NCI-H69 (cell line): ENCODE measurements around the gene MYOD1.

ENCODE experiments used
- DNase-seq: peaks from one replicate; lab custom pipeline; 2025; lab: John Stamatoyannopoulos, UW

Gene MYOD1

DNA sequence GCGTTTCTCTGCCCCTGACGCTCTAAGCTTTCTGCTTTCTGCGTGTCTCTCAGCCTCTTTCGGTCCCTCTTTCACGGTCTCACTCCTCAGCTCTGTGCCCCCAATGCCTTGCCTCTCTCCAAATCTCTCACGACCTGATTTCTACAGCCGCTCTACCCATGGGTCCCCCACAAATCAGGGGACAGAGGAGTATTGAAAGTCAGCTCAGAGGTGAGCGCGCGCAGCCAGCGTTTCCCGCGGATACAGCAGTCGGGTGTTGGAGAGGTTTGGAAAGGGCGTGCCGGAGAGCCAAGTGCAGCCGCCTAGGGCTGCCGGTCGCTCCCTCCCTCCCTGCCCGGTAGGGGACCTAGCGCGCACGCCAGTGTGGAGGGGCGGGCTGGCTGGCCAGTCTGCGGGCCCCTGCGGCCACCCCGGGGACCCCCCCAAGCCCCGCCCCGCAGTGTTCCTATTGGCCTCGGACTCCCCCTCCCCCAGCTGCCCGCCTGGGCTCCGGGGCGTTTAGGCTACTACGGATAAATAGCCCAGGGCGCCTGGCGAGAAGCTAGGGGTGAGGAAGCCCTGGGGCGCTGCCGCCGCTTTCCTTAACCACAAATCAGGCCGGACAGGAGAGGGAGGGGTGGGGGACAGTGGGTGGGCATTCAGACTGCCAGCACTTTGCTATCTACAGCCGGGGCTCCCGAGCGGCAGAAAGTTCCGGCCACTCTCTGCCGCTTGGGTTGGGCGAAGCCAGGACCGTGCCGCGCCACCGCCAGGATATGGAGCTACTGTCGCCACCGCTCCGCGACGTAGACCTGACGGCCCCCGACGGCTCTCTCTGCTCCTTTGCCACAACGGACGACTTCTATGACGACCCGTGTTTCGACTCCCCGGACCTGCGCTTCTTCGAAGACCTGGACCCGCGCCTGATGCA lies at the start of gene MYOD1:
MYOD1 (plus strand) TSS at position 544 of the 910 bp plus-strand sequence; CDS start at position 756, 212 bp downstream.
- DNase-seq = peak; percentile 79

DNA sequence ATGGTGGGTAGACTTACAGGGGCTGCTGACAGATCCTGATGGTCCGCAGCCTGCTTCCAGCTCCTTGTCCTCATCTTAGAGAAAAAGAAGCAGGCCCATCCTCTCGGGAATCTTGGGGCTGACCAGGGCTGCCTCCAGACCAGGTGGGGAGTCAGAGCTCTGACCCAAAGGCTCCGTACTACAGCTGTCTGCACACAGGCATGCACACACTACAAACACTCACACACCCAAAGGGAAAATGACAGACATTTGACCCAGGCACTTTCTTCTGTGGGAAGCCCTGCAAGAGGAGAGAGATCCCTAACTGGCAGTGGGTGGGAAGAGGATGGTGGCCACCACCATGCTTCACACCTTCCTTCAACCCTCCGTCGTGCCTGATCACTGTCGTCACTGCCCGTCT lies 46.9 kb upstream of the MYOD1 start:
- DNase-seq = no peak

DNA sequence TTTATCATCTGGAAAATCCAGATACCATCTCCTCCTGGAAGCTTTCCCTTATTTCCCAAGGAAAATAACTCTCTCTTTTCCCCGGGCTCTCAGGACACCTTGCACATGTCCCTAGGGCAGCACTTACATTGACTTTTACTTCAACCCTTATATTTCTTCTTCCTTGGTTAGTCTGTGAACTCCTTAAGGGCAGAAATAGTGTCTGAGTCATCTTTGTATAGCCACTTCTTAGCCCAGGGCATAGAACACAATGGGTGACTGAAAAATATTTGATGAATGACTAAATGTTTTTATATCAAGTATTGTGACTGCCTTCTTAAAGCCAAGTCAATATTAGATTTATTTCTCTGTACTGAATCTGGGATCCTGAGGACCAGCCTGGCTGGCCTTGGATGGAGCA lies 45.4 kb upstream of the MYOD1 start:
- no peak for DNase-seq

DNA sequence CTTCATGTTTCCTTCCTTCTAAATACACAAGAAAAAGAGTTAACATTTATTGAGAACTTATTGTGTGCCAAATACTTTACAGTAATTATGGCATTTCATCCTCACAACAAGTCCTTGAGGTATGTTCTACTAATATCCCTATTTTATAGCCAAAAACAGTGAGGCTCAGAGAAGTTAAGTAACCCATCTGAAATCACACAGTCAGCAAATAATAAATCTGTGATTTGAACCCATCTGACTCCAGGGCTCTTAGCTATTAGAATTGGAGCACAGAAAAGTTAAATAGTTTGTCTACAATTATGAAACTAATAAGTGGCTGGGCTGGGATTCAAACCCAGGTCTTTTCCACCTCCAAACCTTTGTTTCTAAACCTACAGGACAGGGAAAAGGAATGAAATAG lies 36.5 kb upstream of the MYOD1 start:
- no peak for DNase-seq

DNA sequence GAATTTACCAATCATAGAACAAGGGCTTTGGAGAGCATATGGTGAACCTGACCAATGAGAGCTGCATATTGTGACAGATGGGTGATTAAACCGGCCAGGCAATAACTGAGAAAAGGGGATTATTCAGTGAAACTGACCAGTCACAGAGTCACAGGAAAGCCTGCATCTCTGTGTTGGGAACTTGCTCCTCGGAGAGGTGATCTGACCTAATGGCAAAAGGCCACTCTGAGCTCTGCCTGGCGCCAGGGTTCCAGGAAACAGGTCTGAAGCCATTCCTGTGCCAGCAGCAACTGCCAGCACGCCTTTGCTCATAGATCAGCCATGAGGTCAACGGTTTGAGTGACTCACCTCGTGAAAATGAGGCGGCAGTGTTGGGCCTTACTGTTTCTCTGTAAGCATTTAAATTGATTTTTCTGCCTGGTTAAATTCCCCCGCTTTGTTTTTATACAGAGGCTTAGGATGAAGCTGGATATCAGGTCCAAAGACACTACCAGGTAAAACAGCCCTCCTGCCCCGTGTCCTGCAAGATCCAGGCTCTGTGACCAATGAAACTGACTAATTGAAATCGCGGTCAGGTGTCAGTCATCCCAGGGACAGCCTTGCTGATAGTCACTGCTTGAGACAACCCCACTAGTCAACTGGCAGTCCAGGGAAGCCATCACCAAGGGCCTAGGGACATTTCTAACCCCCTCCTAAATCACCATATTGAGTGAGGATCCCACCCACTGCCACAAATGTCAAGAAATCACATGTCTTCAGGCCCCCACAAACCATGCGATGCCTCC lies 35.8 kb upstream of the MYOD1 start:
- peak; percentile 13 for DNase-seq

DNA sequence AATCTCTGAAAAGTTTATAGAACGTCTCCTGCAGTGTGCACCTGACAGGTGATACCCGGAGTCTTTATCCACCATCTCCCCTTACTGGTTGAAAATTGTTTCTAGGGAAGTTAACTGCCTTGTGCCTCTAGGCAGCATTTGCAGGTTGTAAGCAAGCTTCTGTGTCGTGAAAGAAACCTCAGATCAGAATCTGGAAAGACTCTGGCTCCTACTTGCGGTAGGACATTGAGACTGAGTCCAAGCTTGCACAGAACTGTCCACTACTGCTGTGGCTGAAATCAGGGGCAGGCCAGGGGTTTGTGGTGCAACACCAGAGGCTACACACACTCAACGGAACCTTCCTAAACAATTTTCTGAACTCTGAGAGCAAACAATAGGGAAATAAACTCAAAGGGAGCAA lies 34.8 kb upstream of the MYOD1 start:
- DNase-seq = no peak

DNA sequence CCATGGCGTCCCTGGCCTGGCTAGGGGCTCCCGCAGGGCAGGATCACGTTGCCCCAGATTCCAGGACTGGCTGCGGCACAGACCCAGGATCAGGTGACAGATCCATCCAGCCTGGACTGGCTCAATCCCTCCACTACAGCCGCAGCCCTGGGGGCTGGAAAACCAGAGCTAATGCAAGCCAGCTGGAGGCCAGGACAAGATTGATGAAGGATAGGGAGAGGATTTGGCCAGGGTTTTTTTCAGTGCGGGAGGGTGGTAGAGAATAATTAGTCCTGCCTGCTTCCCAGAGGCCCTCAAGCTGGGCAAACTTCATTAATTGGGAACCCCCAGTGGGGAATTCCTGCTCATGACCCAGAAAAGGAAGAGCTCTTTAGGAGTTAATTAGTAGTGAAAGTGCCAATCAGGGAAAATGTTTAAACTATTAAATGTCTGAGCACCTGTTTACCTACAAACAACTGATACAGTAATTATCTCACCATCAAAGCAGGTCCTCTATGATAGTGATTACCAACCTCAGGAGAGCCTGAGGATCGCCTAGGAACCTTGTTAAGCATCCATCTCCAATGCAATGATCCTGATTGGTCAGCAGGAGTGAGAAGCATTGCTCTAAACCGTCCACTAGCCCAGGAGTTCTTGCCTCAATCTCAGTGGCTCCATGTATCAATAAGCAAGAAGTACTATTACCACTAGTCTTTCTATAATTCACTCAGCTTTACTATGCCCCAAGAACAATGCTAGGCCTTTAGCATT lies 33.0 kb upstream of the MYOD1 start:
- peak; percentile 93 for DNase-seq

DNA sequence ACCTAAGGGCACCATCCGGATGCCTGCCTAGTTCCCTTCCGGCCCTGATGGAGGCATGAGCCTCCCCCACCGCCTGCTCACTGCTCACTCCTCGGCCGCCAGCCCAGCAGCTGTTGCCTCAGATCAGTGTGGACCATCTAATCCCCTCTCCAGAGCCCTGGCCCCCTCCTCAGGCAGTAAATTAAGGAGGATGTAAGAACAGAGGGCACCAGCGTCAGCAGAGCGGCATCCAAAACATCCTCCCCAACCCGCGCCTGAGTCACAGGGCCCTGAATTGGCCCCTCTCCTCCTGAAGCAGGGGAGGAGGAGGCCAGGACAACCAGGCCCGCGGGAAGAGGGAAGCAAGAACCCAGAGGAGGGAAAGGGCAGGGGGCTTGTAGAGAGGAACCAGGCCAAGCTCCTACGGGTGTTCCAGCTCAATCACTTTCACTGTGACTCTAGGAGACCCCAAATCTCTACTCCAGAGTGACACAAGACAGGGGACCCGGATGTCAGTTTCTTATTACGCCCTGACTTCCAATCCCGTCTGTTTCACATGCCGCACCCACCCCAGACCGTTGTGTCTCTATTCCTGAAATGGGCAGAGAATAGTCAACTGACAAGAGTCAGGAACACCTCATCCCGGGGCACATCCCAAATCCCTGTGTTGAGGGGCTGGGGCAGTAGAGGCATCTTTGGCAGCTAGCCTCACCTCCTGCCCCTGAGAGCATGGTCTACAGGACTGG lies 31.3 kb upstream of the MYOD1 start:
- DNase-seq = no peak

DNA sequence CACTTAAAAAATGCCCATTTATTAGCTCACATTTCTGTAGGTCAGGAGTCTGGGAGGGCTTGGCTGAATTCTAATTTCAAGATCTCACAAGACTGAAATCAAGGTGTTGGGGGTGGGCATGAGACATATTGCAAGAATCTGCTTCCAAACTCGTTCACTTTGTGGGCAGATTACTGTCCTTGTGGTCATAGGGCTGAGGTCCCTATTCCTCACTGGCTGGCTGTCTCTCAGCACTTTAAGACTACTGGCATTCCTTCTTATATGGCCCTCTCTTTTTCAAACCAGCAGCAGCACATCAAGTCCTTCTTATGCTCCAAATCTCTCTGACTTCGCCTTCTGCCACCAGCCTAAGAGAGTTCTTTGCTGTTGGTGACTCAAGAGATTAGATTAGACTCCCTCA lies 27.8 kb upstream of the MYOD1 start:
- DNase-seq = no peak

DNA sequence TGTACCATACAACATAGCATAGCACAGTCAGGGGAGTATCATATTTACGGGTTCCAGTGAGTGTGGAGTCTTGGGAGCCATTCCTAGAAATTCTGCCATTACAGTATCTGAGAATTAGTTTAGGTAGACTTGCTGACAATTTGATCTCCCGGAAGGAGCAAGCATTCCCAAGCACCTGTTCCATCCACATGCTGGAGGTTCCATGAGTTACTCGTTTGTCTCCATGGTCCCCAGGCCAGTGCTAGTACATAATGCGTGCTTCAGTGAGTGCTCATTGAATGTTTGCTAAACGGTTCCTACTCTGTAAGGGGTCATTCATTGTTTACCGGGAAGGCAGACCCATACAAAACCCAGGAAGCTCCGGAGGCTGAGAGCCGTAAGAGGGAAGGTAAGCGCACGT lies 27.4 kb upstream of the MYOD1 start:
- peak; percentile 29 for DNase-seq

DNA sequence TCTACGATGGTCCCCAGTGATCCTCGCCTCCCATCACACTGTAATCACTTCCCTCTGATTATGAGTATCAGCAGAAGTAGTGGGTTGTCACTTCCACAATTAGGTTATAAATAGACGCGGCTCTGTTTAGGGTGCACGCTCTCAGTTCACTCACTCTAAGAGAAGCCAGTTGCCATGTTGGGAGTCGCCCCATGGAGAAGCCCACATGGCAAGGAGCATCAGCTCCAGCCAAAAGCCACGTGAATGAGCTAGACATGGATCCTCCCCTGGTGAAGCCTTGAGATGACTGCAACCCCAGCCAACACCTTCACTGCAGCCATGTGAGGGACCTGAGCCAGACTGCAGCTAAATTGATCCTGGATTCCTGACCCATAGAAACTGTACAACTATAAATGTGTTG lies 26.4 kb upstream of the MYOD1 start:
- no peak for DNase-seq

DNA sequence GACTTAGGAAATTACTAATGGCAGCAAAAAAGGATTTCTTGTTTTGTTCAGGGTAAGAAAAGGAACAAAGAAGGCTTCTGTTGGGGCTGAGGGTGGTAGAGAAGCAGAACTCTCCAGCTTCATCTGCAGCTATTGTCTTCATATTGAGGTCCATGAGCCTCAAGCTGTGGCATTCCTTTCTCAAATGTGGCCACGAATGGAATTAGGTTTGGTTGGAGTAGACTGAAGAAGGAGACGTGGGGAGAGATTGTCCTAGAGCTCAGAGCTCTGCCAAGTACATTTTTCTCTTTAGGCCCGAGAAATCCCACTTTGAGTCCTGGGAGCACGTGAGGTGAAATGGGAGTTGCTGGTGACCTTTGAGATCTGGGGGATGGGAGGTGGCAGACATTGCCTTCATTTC lies 25.8 kb upstream of the MYOD1 start:
- DNase-seq = no peak

DNA sequence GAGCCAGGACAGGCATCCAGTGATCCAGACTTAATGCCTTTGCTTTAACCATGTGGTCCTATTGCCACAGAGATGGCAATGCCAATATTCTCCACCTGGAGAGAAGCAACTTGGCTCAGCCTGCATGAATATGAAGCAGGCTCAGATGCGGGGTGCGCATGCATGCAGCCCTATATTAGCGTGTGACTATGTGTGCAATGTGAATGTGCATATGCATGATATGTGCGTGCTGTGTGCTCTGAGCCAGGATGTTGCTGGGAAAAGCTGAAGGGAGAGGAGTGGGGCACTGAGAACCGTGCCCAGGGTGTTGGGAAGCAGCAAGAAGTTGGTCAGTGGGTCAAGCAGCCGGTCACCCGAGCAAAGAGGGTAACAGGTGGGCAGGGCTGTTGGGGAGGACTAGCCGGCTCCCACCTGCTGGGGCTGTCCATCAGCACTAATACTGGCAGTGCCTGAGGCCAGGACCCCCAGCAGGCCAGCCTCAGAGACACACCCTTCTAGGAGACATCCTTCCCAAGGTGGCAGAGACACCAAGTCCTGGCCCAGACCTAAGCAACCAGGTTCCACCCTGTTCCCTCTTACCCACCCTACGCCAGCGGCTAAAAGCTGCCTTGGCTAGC lies 24.8 kb upstream of the MYOD1 start:
- DNase-seq = no peak

DNA sequence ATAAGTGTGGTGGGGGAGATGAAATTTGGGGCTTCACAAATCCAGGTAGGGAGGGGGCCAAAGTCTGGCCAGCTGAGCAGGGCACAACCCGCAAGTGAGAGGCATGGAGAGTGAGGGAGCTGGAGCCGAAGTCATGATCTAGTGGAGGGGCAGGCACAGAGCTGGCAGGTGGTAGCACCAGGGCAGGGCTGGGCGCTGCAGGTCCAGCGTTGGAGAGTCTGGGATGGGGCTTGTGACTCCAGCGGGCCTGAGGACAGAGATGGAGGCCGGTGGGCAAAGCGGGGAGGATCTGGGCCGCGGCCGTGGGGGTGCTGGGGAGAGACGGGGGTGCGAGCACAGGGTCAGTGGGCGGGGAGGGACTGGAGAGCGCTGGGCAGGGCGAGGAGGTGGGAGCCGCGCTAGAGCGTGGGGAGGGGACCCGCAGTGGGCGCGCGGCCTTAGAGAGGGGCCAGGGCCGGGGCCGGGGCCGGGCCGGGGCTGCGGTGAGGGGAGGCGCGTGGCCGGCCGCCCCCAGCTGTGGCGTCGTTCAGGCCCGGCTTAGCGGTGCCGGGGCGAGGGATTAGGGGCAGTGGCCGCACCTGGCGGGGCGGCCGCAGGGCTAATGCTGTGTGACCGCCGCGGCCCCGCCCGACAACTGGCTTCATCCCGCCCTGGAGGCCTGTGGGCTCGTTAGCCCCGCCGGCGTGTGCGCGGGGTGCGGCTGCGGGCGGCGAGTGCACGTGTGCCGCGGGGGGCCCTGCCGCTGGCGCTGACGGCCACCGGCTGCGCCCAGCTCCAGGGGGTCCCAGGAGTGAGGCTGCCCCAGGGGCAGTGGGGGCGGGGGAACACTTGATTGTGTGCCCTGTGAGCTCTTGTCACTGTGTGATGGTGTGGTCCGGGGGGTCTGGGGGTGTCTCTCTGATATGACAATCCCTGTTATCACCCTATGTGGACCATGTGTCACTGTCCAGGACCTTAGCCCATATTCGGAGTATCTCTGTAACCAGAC lies 23.6 kb upstream of the MYOD1 start:
- peak; percentile 34 for DNase-seq

DNA sequence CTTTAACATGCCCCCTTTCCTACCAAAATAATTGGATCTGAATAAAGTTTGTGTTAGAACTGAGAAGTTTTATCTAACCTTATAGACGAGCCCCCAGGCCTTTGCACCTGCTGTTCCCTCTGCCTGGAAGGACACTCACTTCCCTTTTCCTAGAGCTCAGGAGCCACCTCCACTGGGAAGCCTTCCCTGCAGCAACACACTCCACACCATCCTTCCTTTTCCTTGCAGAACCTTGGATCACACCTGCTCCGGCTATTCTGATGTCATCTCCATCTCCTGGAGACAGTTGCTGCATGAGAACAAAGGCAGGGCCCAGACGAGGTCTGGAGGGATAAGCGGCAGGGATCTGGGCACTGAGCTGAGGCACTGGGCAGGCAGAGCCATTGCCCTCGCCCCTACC lies 22.6 kb upstream of the MYOD1 start:
- DNase-seq = no peak

DNA sequence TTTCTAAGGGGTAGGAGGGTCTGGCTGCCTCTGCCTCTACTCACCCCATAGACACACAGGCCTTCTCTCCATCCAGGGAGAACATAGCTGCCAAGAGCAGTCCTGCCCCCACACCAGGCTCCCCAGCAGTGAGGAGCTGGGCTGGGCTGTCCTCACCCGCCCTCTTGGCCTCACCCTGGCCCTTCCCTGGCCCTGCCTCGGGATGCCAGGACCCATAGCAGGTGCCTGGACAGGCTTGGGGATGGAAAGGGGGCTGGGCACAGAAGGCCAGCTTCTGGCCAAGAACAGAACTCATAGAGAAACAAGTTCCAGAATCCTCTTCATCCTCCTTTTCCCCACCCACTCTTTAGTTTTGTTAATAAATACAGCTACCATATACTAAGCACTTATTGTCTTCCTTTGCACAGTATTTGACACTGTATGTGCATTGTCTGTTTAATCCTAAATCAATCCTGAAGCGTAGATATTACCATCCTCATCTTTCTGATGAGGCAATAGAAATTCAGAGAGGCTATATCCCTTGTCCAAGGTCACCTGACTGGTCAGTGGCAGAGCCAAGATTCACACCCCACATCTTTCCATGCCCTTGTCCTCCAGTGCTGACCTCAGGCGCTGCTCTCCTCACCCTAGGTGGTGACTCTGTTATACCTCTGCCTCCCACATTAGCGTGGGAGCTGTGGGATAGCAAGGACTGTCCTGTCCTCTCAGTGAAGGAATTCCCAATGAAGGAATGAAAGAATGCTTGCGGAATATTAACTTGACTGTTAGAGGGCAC lies 22.0 kb upstream of the MYOD1 start:
- DNase-seq = no peak

DNA sequence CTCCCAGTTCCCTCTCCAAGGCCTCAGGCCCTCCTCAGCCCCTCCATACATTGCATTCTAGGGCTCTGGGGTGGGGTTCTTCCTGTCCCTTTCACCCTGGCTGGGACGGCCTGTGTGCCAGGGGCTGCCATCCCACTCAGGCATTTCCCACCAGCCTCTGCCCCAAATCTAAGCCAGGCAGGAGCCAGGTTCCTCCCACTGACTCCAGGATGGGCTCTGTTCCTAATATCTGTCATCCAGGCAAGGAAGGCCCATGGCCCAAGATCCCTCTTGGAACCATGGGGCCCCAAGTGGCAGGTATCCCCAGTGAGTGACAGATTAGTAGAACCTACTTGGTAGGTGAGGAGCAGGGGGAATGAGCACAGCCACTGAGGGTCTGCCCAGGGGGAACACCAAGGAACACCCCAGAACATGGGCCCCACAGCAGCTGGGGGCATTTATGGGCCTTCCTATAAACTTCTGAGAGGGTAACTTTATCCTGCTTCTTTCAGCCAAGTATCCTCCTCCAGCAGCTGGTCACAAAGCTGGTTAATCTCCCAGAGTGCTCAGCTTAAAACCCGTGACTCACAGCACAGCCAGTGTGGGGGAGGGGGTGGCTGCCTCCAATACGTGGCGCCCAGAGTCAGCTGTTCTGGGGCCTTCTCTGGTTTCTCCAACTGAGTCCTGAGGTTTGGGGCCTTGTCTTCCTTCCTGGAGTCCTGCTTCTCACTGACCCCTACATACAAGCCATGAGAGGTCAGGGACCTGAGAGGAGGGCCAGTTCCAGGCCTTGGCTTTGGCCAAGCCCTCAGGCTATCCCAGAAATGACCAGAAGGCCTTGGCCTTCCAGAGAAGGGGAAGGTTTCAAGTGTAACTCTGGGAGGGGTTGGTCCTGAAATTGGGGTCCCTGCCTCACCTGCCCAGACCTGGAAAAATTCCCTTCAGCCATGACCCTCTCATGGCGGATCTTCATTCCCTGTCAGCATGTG lies 19.9 kb upstream of the MYOD1 start:
- no peak for DNase-seq

DNA sequence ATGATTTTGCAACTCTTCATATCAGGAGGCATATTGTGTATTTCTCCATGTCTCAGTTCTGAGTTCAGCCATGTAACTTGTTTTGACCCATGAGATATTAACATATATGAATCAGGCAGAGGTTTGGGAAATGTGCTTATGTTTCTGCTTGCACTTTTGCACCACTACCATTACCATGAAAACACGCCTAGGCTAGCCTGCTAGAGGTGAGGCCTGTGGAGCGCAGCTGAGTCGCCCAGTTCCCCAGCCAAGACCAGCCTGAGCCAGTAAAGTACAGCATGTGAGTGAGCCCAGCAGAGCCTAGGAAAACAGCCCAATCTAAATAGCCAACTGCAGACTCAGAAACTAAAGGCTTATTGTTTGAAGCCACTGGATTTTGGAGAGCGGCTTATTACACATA lies 18.4 kb upstream of the MYOD1 start:
- no peak for DNase-seq
